Measurements from ENCODE around the gene VEZF1.
"Not testable (repeated sequence)": the region's sequence is repeated elsewhere in the genome, so short reads cannot be mapped to it uniquely, and the experiment has no call there.

Gene VEZF1

GRCh38 chr17:57975044-57975443, 13.0 kb downstream of the VEZF1 start:
- DNase-seq (ENCODE audit: low read depth): no peak

- not testable (repeated sequence) for DNase-seq (ENCODE audit: low read depth)
Measured at GRCh38 chr17:57974053-57974824, 13.8 kb downstream of the VEZF1 start.

- DNase-seq (ENCODE audit: low read depth): no peak
Measured at GRCh38 chr17:57972151-57972550, 15.9 kb downstream of the VEZF1 start.

- DNase-seq (ENCODE audit: low read depth): no peak
Measured at GRCh38 chr17:57971572-57971971, 16.5 kb downstream of the VEZF1 start.

GRCh38 chr17:57970710-57971109, 17.3 kb downstream of the VEZF1 start:
- no peak for DNase-seq (ENCODE audit: low read depth)

- no peak for DNase-seq (ENCODE audit: low read depth)
Measured at GRCh38 chr17:57968456-57968855, 19.6 kb downstream of the VEZF1 start.

- DNase-seq (ENCODE audit: low read depth): no peak
Measured at GRCh38 chr17:57966875-57967274, 21.2 kb downstream of the VEZF1 start.

GRCh38 chr17:57966246-57966645, 21.8 kb downstream of the VEZF1 start:
- no peak for DNase-seq (ENCODE audit: low read depth)

GRCh38 chr17:57965521-57966160, 22.4 kb downstream of the VEZF1 start:
- DNase-seq (ENCODE audit: low read depth): no peak

- DNase-seq (ENCODE audit: low read depth): no peak
Measured at GRCh38 chr17:57963149-57963511, 24.9 kb downstream of the VEZF1 start.

- DNase-seq (ENCODE audit: low read depth): no peak
Measured at GRCh38 chr17:57962279-57963148, 25.5 kb downstream of the VEZF1 start.

GRCh38 chr17:57959929-57960328, 28.1 kb downstream of the VEZF1 start:
- no peak for DNase-seq (ENCODE audit: low read depth)

GRCh38 chr17:57958391-57958790, 29.7 kb downstream of the VEZF1 start:
- DNase-seq (ENCODE audit: low read depth): not testable (repeated sequence)

GRCh38 chr17:57957886-57958285, 30.2 kb downstream of the VEZF1 start:
- no peak for DNase-seq (ENCODE audit: low read depth)

GRCh38 chr17:57957120-57957850, 30.8 kb downstream of the VEZF1 start:
- DNase-seq (ENCODE audit: low read depth): no peak

GRCh38 chr17:57956291-57957119, 31.5 kb downstream of the VEZF1 start:
- DNase-seq (ENCODE audit: low read depth): no peak

GRCh38 chr17:57955183-57955931, 32.7 kb downstream of the VEZF1 start, which contains the start of gene CUEDC1:
TSS of gene CUEDC1 (minus strand) at chr17:57955412. CDS start at chr17:57885564, 69,848 bp downstream.
- DNase-seq (ENCODE audit: low read depth): peak; percentile 28

GRCh38 chr17:57954397-57955182, 33.5 kb downstream of the VEZF1 start:
- no peak for DNase-seq (ENCODE audit: low read depth)

GRCh38 chr17:57953705-57954396, 34.2 kb downstream of the VEZF1 start:
- DNase-seq (ENCODE audit: low read depth): no peak
